Activated CD4-positive, alpha-beta T cell treated with anti-CD3 and anti-CD28 coated beads, Interleukin-2, amount 50 U/mL, for 48 hours (primary cell): ENCODE results near the gene BTK.
"Not testable (repeated sequence)": the region's sequence is repeated elsewhere in the genome, so short reads cannot be mapped to it uniquely, and the experiment has no call there.

Experiments used
- DNase-seq, 2 experiments: peaks; one replicate each; pipeline ENCODE4 v3.0.0-alpha.2; 2020

Gene BTK

DNA sequence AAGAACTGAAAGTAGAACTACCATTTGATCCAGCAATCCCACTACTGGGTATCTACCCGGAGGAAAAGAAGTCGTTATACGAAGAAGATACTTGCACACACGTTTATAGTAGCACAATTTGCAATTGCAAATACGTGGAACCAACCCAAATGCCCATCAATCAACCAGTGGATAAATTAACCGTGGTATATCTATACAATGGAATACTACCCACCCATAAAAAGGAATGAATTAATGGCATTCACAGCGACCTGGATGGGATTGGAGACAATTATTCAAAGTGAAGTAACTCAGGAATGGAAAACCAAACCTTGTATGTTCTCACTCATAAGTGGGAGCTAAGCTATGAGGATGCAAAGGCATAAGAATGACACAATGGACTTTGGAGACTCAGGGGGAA lies 51.7 kb downstream of the BTK start:
- not testable (repeated sequence) for DNase-seq

GRCh38 chrX:101326600-101326999 lies 59.4 kb downstream of the BTK start:
- not testable (repeated sequence) for DNase-seq

GRCh38 chrX:101303790-101304189 lies 82.2 kb downstream of the BTK start:
- DNase-seq, result no peak
